HG03159 (cell line): ENCODE measurements around the gene DEPDC4.
"Not testable (repeated sequence)": the region's sequence is repeated elsewhere in the genome, so short reads cannot be mapped to it uniquely, and the experiment has no call there.

Source experiments
- ATAC-seq: cut with Tn5 transposase; IDR thresholded peaks from one replicate; pipeline ENCODE4 v1.9.1; 2021; ENCODE audit warnings: mild to moderate bottlenecking, moderate library complexity; ENCODE audit not compliant: unreplicated experiment

DEPDC4 gene

GRCh38 chr12:100265107-100265506 lies 1.8 kb downstream of the DEPDC4 start:
- not testable (repeated sequence) for ATAC-seq

DNA sequence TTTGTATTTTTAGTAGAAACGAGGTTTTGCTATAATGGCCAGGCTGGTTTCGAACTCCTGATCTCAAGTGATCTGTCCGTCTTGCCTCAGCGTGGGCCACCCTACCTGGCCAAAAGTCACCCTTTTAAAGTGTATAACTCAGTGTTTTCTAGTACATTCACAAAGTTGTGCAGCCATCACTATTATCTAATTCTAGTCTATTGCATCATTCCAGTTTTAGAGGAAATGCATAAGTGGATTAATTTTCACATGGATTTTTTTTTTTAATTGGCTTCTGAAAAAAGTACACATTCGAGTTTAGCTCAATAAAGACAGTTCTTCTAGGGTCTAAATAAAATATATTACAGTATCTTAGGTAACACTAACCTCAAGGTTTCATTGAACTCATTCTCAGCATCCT lies 3.7 kb downstream of the DEPDC4 start:
- no peak for ATAC-seq

- ATAC-seq = no peak
Observed at GRCh38 chr12:100258127-100258526, 8.8 kb downstream of the DEPDC4 start.

DNA sequence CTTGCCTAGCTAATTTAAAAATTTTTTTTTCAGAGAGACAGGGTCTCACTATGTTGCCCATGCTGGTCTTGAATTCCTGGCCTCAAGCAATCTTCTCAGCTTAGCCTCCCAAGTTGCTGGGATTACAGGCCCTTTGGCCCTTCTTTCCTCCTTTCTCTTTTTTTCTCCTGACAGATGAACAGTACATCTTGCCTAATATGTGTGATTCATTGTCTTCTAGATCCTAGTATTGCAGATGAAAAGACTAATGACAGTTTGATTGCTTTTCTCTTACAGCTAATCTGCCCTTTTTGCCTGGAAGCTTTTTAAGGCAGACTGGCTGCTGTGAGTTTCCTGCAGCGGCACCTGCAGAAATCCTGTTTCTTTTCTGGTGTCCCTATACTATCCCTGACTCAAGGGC lies 12.0 kb downstream of the DEPDC4 start:
- no peak for ATAC-seq

DNA sequence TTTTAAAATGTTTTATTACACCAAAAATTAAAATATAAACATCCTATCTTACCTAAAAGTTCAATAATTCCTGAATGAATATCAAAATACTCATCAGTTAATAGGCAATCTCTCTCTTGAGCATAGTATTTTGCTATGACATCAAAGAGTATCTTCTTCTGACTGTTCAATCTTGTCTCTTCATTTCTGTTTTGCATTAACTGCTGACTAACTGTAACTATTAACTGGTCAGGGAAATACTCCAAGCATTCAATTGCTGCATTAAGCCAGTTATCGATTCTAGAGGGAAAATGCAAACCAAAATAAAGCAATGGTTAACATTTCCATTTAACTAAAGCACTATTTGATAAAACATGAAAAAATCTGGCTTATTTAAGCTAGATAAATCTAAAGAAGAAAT lies 13.4 kb downstream of the DEPDC4 start:
- no peak for ATAC-seq

- ATAC-seq = no peak
Observed at GRCh38 chr12:100251917-100252316, 15.0 kb downstream of the DEPDC4 start.

GRCh38 chr12:100249941-100250340 lies 16.9 kb downstream of the DEPDC4 start:
- no peak for ATAC-seq

DNA sequence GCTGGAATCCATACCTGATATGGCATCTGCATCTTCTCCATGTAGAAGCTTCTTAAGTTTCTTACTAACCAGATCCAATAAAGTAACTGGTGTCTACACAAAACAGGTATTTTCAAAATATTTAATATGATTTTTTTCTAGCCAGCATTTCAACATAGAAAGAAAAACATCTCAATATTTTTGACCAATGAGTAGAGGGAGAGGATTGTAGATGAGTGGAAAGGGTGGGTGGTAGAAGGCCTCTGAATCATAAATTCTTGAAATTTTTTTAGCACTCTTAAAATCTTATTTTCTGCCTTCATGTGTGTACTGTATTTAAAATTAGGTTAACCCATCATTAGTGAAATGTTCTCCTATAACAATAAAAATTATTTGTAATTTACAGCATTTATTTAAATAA lies 18.0 kb downstream of the DEPDC4 start:
- no peak for ATAC-seq

- ATAC-seq = no peak
Observed at GRCh38 chr12:100247765-100248164, 19.1 kb downstream of the DEPDC4 start.

GRCh38 chr12:100243137-100243536 lies 23.7 kb downstream of the DEPDC4 start:
- no peak for ATAC-seq

DNA sequence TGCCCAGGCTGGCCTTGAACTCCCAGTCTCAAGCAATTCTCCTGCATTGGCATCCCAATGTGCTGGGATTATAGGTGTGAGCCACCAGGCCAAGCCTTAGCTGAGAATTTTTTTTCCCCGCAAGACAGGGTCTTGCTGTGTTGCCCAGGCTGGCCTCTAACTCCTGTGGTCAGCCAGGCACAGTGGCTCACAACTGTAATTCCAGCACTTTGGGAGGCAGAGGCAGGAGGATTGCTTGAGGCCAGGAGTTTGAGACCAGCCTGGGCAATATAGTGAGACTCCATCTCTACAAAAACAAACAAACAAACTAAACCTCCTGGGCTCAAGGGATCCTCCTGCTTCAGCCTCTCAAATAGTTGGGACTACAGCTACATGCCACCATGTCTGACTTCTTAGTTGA lies 27.3 kb downstream of the DEPDC4 start:
- no peak for ATAC-seq

- no peak for ATAC-seq
Observed at GRCh38 chr12:100238801-100239200, 28.1 kb downstream of the DEPDC4 start.

DNA sequence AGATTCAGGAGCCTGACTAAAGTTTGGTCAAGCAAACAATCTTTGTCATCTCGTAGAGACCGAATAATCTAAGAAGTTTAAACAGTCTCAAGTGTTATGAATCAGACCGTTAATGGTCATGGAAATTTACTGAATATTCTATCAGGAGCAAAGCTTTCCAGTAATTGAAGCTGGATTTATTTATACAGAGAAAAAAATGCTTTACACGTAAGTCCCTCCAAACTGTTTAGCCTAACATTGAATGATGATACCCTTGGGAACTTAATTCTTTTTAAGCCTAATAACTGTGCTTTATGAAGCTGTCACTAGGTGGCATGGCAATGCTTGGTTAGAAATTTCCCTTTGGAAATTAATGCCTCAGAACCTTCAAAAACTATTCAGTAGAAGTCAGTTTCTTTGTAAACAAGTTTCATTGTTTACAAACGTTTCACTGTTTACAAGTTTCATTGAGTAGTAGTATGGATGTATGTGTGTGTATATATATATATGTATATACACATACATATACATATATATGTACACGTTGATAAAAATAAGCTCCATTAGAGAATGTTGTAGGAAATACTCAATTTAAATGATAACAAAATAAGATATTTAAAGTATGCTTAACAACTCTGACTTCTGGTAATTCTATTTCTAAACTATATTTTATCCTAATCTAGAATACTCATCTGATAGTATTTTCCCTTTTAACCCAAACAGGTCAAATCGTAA lies 32.1 kb downstream of the DEPDC4 start:
- ATAC-seq = peak; percentile 67

GRCh38 chr12:100234166-100234565 lies 32.7 kb downstream of the DEPDC4 start:
- no peak for ATAC-seq

- ATAC-seq = not testable (repeated sequence)
Observed at GRCh38 chr12:100231873-100232272, 35.0 kb downstream of the DEPDC4 start.

GRCh38 chr12:100229876-100230275 lies 37.0 kb downstream of the DEPDC4 start:
- no peak for ATAC-seq

- no peak for ATAC-seq
Observed at GRCh38 chr12:100229036-100229635, 37.7 kb downstream of the DEPDC4 start.

- ATAC-seq = no peak
Observed at GRCh38 chr12:100225491-100225890, 41.4 kb downstream of the DEPDC4 start.

DNA sequence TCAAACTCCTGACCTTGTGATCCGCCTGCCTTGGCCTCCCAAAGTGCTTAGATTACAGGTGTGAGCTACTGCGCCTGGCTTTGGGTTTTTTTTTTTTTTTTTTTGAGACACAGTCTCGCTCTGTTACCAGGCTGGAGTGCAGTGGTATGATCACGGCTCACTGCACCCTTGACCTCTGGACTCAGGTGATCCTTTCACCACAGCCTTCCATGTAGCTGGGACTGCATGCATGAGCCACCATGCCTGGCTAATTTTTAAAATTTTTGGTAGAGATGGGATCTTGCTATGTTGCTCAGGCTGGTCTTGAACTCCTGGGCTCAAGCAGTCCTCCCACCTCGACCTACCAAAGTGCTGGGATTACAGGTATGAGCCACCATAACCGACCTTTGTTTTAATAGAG lies 44.7 kb downstream of the DEPDC4 start:
- not testable (repeated sequence) for ATAC-seq

GRCh38 chr12:100221523-100221922 lies 45.4 kb downstream of the DEPDC4 start:
- ATAC-seq = no peak

GRCh38 chr12:100219328-100220109 lies 47.4 kb downstream of the DEPDC4 start:
- ATAC-seq = no peak

DNA sequence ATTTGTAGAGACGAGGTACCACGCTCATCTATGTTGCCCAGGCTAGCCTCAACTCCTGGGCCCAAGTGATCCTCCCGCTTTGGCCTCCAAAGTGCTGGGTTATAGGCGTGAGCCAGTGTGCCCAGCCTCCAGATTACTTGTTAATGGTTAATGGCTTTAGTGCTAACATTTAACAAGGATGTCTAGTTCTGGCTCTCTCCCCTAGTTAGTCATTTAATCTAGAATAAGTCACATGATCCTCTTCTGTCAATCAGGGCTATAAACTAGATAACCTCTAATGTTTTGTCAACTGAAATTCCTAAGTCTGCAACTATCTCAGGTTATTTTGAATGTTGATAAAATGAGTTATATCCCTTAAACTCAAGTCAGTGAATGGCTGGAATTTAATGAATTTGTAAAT lies 50.5 kb downstream of the DEPDC4 start:
- ATAC-seq = no peak
